K562 (cell line): ENCODE results near the gene TSPAN13. TPM values are rescaled to one million over a fixed set of nuclear protein-coding genes. Genes with fewer than 3 reads are reported as not detected.

ENCODE experiments used
- ARID2 ChIP-seq: fragments of 450-650 bp; IDR thresholded peaks from 2 replicates; pipeline ENCODE4 v1.6.1; 2017; ENCODE audit warnings: antibody characterized with exemption, mild to moderate bottlenecking
- ASH1L ChIP-seq: fragments of 450-650 bp; IDR thresholded peaks from 2 replicates; pipeline ENCODE4 v1.6.1; 2018; ENCODE audit warnings: borderline replicate concordance, mild to moderate bottlenecking, low read depth; ENCODE audit not compliant: partially characterized antibody
- C11orf30 ChIP-seq: fragments of 450-650 bp; IDR thresholded peaks from 2 replicates; pipeline ENCODE4 v1.6.1; 2016; ENCODE audit warnings: low read depth, mild to moderate bottlenecking
- E2F8 ChIP-seq: fragments of 450-650 bp; IDR thresholded peaks from 2 replicates; pipeline ENCODE4 v1.7.1; 2018; ENCODE audit warnings: mild to moderate bottlenecking, low read depth; ENCODE audit not compliant: partially characterized antibody
- ETV1 ChIP-seq: fragments of 450-650 bp; conservative IDR thresholded peaks from 2 replicates; pipeline ENCODE4 v1.6.1; 2016; ENCODE audit warnings: missing genetic modification characterization, control low read depth, low read depth, missing compliant biosample characterization
- FOSL1 ChIP-seq: fragments of 200-800 bp; sonication (Bioruptor generic); conservative IDR thresholded peaks from 2 replicates; pipeline ENCODE4 v1.6.1; 2016; ENCODE audit warnings: missing genetic modification characterization, missing compliant biosample characterization
- HNRNPH1 ChIP-seq: fragments of 200-400 bp; formaldehyde crosslinking; optimal IDR thresholded peaks from 2 replicates; pipeline ENCODE3; 2017; ENCODE audit warnings: low read depth, mild to moderate bottlenecking, low read length, moderate library complexity
- IRF2 ChIP-seq: sonication (generic); formaldehyde crosslinking; IDR thresholded peaks from 2 replicates; pipeline ENCODE4 v1.8.1; 2022; ENCODE audit warnings: mild to moderate bottlenecking, missing genetic modification reagents
- KLF16 ChIP-seq: IDR thresholded peaks from 2 replicates; pipeline ENCODE4 v1.6.1; 2016; ENCODE audit warnings: antibody characterized with exemption
- MIER1 ChIP-seq: fragments of 450-650 bp; IDR thresholded peaks from 2 replicates; pipeline ENCODE4 v1.6.1; 2016; ENCODE audit warnings: antibody characterized with exemption, mild to moderate bottlenecking, low read depth
- POLR2B ChIP-seq: fragments of 450-650 bp; IDR thresholded peaks from 2 replicates; pipeline ENCODE4 v1.6.1; 2018; ENCODE audit warnings: low read depth; ENCODE audit not compliant: partially characterized antibody
- ZBTB40 ChIP-seq, 2 experiments: fragments of 450-650 bp in 1 of 2; sonication (generic) in 1 of 2; formaldehyde crosslinking in 1 of 2; IDR thresholded peaks; 2 replicates each; pipeline versions ENCODE4 v1.7.1 to v1.9.0; 2016 to 2022; ENCODE audit warnings: inconsistent platforms in 1 of 2, mild to moderate bottlenecking in 1 of 2, missing genetic modification reagents in 1 of 2
- ZBTB5 ChIP-seq: fragments of 450-650 bp; IDR thresholded peaks from 2 replicates; pipeline ENCODE4 v1.6.1; 2017; ENCODE audit warnings: antibody characterized with exemption
- ZC3H11A ChIP-seq: IDR thresholded peaks from 2 replicates; pipeline ENCODE4 v1.6.1; 2012; ENCODE audit warnings: low read depth, low read length, improper control_type of control experiment
- polyA plus RNA-seq, 8 experiments: library from polyadenylated mRNA; depleted of rRNA in 4 of 8; stranded (reverse) in 5 of 8; unstranded in 3 of 8; fragments of >200 nt; fragmentation: Nextera tagmentation in 2 of 8; fragmentation: Illumina TruSeq in 1 of 8; extraction: Ambion mirVana in 2 of 8; extraction: Trizol in 1 of 8; gene quantifications; 2 replicates each; pipeline versions ENCODE4 v1.2.1 to v1.2.3, GENCODE V29; 2011 to 2014; ENCODE audit warnings: inconsistent platforms in 1 of 8, missing spikeins in 1 of 8
- total RNA-seq, 7 experiments: library from RNA; depleted of rRNA in 6 of 7; stranded (reverse); fragments of >200 nt in 6 of 7; fragmentation: Illumina TruSeq in 2 of 7; extraction: Trizol in 2 of 7; gene quantifications; 2 replicates each; pipeline versions ENCODE4 v1.2.1 to v1.2.3, GENCODE V29; 2011 to 2021; ENCODE audit warnings: low replicate concordance in 1 of 7

Gene TSPAN13
- total and polyA plus RNA-seq, 9 of the 15 experiments (the other 6 are each of a cell fraction or from before 2014, with no cell fraction given): 7.8 to 46.3 (median 20.0) TPM

- TF ChIP-seq ZBTB40 (IDR thresholded peaks at IDR 0.05) (no peak), ZBTB40 (CRISPR knock-in tag; IDR thresholded peaks at IDR 0.05) (no peak), FOSL1 (tag) (peak; percentile 98), ARID2 (no peak), POLR2B (no peak), ZBTB5 (no peak), HNRNPH1 (no peak), ASH1L (no peak), IRF2 (CRISPR knock-in tag) (no peak), E2F8 (peak; percentile 43), ZC3H11A (no peak), MIER1 (no peak), ETV1 (tag) (no peak), C11orf30 (peak; percentile 82), KLF16 (peak; percentile 91)
Observed at GRCh38 chr7:16739863-16740622, 13.5 kb upstream of the TSPAN13 start (continued).
